GM21526 (cell line): ENCODE measurements around the gene WDR45.
A peak's percentile ranks its signal among the peaks of the same experiment; 100 is the strongest.

Source experiments
- ATAC-seq: cut with Tn5 transposase; IDR thresholded peaks from one replicate; pipeline ENCODE4 v1.9.1; 2021; ENCODE audit warnings: moderate library complexity; ENCODE audit not compliant: unreplicated experiment, low FRiP score

The WDR45 gene

DNA sequence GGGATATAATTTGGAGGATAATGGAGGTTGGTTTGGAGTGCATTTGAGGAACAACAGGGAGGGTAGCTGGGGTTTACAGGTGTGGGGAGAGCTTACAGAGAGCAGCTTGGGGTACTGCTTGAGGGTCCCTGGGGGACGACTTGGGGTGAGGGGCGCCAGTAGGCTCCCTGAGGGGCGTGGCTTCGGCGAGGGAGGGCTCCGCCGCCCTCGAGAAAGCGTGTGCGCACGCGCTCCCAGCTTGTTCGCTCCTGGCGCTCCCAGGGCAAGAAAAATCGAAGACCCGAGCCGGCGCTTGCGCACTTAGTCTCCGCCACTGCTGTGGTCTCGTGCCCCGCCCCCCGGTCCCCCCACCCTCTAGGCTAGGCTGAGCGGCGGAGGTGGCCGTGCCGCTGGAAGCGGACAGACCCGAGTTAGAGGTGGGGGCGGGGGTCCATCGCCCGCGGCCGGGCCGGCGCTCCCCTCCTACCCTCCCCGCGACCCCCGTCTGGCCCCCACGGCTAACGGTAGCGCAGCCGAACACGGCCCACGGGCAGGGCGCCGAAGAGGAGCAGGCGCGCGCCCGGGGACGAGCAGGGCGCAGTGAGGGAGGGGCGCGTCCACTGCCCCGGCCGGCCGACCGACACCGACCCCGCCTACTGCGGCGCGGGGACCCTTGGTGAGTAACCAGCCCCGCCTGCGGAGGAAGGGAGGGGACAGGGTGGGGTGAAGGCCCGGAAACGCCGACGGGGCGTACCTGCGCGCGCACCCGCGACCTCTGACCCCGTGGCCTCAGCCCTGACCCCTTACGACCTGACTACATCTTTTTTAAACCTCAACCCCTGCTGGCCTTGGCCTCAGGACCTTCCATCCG, 26.2 kb downstream of the WDR45 start:
- ATAC-seq: no peak

DNA sequence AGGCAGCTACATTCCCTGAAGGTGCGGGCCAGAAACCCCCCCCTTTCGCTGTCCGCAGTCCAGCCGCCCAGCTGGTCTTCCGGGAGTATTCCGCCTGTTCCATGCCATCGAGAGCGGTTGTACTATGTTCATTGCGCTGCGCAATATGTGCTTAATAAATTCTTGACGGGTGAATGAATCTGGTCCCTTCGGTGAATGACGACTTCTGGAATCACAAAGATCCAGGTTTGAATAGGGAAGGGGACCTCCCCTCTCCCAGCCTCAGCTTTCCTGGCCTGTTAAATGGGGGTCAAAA, 35.8 kb downstream of the WDR45 start:
- ATAC-seq: no peak

DNA sequence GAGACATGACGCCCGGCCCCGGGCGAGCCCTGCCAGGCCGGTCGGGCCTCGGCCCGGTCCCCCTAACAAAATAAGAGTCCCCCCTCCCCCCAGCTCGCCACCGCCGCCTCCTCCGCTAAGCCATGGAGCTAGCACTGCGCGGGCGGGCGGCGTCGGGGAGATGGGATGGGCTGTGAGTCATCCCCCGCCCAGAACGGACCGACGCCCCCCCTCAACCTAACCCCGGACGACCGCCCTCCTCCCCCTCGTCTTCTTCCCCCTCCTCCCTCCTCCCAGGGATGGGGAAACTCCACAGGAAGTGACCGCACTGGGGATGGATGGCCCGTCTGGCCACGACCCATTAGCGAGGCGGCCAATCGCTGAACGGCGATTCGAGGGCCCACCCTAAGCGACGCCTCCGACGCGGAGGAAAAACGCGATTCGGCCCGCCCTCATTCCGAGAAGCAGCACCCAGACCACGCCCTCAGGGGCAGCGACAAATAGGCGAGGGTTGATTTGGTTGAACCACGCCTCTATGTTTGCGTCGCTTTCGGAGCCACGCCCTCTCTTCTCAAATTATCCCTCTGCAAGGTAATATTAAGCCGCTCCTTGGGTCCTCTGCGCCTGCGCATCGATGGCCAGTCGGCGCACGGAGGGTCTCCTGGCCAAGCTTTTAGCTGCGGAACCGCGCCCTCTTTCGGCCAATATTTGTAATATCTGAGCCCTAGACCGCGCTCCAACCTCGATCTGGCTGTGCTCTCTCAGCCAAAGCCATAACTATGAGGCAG, 36.3 kb downstream of the WDR45 start, which contains the start of gene TFE3:
Gene TFE3 (minus strand): TSS at position 138 of the 767 bp plus-strand sequence. CDS start 131 bp downstream, at position 7.
- peak; percentile 78 for ATAC-seq

DNA sequence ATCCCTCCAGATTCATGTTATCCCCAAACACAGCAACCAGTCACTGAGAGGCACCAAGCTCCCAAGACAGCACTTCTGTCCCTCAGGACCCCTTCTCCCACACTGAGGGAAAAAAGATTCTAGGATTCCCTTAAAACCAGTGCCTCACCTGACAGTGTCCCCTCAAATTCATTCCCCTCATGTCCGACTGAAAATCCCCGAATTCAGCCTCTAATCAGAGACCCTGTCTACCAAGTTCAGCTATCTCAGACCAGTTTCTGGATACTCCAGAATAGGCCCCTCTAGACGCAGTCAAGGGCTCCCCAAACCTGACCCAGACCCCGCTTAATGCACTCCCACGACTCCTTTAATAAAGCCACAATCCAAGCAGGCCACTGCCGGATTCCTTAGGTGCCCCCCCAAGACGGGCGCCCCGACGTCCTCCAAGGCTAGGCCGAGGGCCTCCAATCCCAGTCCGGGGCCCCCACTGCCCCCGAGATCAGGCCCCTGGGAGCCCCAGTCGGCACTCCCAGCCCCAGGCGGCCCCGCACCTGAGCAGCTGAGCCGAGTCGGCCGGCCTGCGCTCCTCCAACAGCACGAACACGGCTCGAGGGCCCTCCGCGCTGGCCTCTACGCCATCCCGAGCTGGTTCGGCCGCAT, 37.0 kb downstream of the WDR45 start:
- ATAC-seq: peak; percentile 7

DNA sequence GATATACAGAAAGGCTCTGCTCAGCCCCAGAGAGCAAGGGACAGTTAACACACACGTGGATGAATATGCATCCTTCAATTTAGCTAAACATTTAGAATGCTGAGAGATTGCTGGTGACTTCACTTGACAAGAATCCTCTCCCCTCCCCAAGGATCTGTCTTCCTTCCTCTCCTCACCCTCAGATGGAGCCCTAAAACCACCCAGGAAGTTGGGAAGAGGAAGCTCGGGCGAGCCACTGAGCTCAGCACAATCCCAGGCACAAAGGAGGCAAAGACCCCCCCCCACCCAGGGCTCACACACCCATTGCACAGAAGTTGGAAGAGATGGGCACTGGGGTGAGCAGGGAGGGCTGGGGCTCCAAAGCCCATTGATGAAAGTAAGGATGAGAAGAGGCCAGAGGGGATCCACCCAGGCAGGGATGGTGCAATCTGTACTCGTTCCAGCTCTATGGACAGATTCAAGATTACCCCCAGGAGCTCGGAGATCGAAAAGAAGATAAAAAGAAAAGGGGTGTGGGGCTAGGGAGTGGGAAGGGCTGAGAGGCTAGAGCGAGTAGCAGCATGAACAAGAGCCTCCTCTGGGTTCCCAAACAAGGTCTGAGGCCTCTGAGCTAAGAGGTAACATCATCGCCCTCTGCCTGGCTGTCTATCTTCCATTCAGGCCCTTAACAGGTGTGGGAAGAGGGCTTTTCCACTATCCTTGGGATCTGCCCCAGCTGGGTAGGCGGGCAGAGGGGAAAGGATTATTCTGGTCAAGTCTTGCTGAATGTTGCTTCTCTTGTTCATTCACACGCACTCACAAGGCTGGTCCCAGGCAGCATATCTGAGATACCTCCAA, 37.7 kb downstream of the WDR45 start:
- ATAC-seq: no peak

DNA sequence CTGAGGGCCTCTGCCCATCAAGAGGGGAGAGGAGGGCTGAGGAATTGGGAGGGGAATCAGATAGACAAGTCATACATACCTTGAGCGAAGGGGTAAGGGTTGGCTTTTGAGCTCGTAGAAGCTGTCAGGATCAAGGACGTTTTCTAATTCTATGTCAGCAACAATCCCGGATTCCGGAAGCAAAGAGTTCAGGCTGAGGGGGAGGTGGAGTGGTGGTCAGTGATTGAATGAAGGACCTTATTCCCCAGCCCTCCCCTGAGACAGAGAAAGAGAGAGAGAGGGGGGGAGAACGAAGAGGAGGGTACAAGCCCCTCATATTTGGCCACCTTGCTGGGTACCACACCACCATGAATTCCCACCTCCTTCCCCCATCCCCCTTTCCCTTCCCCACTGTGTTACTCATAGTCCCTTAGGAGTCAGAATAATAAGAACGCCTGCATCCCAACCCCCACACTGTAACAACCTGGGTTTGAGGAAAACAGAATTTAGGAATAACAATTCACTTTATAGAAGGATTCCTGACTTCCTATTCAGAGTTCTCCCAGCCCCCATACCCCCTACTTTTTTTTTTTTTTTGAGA, 39.2 kb downstream of the WDR45 start:
- no peak for ATAC-seq

DNA sequence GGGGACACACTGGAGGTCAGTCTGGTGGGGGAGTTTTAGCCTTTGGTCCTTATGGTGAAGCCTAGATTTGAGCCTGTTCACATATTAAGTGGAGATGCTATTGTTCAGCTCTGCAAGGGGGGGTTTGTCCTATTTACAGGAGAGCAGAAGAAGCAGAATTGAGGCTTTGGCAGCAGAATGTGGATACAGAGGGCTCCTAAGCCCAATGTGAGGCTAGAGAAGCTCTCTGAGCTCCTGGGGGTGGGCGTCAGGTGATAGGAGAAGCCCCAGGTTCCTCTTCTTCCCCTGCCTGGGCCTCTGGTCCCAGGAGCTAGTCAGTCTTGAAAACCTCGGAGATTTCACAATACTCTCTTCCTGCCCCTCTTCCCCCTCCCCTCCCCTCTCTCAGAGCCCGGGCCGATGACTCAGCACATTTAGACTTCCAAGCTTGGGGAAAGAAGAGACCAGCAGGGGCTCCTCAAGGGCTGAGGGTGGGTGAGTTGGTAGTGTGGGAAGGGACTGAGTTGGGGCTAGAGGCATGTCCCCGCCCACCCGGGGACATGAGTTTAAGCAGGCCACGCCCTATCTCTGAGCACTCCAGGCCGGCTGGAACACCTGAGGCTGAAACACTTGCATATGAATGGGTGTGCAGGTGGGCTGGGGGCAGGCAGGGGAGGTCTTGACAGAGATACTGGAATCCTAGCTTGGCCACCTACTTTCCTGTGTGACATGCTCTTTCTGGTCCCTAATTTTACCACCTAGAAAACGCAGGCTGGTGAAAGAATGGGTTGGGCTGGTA, 39.9 kb downstream of the WDR45 start:
- ATAC-seq: no peak

DNA sequence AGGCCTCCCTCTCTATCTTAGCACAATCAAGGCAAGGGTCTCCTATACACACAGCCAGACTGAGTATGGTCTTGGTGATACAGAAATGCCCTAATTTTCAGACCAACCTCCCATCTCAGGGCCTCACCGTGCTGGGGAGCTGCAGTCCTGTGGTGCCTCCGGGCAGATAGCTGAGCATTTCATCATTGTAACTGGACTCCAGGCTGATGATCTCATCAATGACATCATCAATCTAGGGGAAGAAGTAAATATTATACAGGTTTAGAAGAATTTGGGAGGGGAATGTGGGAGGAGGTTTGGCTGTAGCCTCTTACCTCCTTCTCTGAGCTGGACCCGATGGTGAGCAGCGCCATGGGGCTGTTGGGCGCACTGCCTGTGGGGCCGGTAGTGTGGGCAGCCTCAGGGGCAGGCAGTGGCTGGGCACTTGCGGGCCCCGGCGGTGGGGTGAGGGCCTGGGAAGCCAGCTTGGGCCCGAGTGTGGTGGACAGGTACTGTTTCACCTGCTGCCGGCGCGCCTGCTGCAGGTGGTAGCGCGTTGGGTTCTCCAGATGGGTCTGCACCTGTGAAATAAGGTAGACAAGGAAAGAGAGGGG, 41.7 kb downstream of the WDR45 start:
- ATAC-seq: no peak

DNA sequence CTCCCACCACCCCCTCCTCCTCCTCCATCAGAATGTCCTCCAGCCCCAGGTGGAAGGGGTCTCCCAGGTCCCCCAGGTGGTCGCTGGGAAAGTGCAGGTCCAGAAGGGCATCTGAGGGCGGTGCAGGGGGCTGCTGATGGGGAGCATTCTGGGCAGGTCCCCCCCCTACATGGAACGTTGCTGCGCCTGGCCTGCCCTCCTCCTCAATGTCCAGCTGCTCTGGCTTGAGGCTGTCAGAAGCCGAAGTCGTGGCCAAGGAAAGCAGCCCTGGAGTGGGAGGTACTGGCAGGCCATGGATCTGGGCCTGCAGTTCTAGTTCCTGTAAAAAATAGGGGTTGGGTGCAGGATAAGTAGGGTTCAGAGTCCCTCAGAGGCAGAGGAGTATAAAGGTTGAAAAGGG, 49.4 kb downstream of the WDR45 start:
- ATAC-seq: no peak

DNA sequence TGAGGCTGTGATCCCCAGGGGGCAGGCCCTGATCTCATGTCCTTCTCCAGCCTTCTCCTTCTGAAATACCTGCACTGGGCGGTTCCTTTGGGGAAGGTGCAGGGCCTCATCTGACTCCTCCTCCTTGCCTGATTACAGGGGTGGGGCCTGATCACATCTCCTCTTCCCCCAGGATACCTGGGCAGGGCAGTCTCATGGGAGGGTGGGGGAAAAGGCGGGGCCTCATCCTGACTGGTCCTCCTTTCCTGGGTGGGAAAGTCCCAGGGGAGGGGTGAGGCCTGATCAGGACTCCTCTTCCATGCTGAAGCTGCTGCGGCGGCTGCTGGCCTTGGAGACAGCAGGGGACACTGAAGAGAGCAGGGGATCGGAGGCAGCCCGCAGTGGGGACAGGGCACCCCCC, 49.8 kb downstream of the WDR45 start:
- ATAC-seq: no peak
